ENCODE data around the gene SLC12A6.
"Not testable (repeated sequence)": the region's sequence is repeated elsewhere in the genome, so short reads cannot be mapped to it uniquely, and the experiment has no call there.

SLC12A6 gene

DNA sequence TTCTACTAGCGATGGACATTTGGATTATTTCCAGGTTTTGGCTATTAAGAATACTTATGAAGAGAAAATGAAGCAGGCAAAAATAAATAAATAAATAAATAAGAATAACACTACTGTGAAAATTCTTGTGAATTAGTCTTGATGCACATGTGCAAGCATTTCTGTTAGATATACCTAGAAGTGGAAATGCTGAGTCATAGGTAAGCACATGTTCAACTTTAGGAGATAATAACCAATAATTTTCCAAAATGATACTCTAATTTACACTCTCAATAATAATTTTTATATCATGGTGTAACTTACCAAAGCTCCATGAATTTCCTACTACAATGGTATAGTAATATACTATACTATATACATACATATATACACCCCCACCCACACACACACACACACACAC, 89.4 kb downstream of the SLC12A6 start:
- FAIRE-seq, result no peak

DNA sequence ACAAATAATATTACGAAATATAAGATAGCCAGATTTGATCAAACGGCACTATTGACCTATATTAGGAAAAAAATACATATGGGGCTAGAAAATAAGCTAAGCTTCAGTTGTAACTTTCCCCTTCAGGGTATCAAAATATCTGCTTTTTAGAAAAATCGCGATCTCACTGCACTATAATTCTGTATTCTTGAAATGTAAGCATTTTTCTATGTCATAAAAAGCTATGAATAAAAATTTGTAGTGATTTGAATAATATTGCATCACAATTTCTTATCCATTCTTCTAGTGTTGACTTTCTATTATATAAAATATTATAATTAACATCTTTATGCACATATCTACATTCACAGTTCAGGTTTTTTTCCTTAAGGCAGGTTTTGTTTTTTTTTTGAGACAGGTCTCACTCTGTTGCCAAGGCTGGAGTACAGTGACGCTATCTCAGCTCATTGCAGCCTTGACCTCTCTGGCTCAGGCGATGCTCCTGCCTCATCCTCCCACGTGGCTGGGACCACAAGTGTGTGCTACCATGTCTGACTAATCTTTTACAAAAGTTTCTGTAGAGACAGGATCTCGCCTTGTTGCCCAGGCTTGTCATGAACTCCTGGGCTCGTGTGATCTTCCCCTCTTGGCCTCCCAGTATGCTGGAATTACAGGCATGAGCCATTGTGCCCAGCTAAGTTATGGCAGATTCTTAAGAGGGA, 91.2 kb downstream of the SLC12A6 start:
- no peak for FAIRE-seq

DNA sequence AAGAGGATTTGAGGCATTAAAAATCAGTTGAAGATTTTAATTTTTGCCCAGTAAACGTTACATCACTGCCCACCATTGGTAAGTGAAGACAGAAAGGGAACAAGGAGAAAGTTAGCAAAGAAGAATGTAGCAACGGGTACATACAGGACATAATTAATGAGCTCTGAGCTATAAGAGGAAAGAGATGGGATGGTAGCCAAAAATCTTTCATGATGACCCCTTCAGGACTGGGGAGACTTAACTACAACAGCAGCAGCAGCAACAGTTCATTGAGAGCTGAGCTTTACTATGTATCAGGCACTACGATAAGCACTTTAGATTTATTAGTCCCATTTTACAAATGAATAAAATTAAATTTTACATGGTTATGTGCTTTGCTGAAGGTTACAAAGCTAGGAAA, 94.4 kb downstream of the SLC12A6 start:
- FAIRE-seq, result no peak

DNA sequence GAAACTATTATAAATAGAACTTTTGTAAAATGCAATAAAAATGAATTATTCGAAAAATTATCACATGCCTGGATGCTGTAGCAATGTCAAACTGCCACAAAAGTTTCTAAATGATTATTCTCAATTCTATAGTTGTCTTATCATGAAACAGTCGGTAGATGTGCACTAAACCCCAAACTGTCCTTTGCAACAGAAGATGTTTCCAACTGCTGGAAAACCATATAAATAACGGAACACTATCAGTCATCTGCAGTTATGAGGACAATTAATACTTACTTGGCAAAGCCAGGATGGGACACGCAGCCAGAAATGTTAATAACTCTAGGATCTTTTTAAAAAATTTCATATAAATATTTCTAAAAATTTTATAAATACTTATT, 95.3 kb downstream of the SLC12A6 start:
- no peak for FAIRE-seq

DNA sequence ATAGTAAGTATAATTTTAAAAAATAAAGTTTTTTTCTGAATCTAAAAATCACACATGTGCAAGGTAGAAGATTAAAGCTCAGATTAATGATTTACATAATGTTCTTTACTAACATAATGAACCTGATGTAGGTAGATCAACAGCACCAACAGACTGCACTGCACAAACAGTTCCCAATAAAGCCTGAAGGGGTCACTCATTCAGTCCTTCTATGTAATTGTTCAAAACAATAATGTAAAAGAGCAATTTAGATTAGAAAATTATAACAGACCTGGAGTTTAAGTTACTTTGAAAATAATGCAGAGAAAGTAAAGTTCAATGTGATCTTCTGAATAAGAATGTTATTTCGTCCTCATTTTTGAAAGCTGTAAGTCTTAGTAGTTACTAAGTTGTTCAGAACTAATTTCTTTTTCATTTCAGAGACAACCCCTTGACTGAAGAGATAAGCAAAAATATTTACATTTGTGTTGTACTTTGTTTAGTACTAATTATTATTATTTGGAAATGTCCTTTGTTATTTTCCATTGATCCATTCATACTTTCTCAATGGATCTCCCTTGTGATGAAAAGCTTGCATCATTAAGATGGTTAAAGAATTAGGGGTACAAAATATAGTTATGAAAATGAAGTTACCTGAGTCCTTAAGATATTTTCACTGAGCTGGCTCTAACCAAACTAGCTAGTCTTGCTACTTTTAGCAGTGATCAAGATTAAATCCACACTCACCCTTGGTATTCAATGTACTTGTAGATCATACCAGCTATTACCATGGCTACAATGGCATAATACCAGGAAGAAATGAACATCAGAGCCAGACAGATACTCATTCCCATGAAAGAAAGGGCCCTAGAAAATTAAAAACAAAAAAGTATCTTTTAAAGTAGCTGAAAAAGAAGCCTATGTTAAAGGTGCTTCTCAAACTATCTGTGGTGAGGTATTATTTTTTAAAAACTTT, 95.9 kb downstream of the SLC12A6 start:
- FAIRE-seq, result no peak

DNA sequence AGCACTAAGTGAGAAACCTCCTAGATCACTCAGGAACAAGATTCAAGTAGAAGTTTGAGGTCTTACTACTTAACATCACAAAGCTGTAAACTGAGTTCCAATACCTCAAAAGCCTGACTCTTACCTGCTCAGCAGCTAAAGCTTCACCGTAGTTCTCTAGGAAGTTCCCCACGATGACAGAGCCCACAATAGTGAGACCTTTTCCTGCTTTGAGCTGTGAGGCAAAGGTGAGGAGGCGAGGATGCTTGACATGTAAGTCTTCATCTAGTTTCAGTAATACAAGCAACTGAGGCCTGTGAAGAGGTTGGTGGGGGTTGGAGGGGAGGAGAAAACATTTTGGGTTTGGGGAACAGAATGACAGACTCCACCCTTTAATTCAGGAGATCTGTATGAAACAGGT, 97.0 kb downstream of the SLC12A6 start:
- FAIRE-seq, result no peak

DNA sequence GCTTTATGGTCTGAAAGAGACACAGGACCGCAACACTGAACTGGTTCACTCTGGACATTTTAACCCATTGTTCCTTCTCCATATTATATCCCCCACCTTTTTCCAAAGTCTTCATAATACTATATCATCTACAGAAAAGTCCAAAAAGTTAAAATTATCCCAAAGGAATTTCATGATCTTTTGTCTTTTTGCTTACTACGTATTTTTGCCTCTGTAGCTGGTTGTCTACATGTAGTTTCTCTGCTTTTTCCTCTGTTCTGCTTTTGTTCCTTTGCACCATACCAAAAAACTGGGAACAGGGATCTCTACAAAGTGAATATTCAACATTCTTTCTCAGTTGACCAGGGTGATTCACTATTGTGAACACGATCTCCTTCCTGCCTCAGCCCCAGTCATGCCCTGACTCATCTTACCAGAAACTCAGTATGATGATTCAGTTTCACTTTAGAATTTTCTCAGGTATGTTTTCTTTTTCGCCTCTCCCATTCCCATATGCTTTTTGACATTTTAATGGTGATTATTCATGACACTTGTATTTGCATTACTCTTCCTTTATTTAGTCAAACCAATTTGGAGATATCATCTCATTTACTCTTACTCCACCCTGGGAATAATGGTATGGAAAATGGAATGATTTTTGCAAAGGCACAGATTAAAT, 98.3 kb downstream of the SLC12A6 start:
- FAIRE-seq, result no peak

DNA sequence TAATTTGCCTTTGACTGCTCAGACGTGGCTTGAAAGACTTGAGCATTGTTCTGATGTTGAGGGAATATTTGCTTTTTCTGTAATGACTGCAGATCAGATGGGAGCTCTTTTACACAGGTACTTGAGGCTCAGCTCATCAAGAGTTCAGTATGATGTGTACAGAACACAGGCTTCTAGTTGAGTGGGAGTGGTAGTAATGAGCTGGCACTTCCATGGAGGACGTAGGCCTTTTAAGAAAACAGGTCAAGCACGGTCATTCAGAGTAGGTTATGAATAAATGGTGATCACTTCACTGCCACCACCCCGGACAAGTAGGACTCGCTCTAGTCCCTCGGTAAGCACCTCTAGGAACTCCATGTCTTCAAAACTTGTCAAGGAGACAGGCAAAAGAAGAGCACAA, 104.0 kb downstream of the SLC12A6 start:
- no peak for FAIRE-seq

DNA sequence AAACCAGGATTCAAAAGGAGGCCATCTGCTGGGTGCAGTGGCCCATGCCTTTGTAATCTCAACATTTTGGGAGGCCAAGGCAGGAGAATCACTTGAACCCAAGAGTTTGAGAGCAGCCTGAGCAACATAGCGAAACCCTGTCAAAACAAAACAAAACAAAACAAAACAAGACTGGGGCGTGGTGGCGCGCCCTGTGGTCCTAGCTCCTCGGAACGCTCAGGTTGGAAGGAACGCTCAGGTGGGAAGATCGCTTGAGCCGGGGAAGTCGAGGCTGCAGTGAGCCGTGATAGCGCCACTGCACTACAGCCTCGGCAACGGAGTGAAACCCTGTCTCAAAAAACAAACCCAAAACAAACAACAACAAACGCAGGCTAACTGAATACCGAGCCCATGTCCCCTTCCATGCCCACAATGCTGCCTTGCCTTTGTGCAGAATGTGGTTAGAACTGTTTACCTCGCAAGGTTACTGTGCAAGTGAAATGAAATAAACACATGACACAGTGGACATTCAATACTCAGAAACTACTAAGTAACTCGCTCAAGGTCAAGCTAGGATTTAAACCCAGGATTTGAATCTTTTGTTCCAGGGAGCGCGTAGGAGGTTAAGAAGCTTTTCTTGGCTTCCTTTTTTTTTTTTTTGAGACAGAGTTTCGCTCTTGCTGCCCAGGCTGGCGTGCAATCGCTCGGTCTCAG, 113.5 kb downstream of the SLC12A6 start:
- no peak for FAIRE-seq

DNA sequence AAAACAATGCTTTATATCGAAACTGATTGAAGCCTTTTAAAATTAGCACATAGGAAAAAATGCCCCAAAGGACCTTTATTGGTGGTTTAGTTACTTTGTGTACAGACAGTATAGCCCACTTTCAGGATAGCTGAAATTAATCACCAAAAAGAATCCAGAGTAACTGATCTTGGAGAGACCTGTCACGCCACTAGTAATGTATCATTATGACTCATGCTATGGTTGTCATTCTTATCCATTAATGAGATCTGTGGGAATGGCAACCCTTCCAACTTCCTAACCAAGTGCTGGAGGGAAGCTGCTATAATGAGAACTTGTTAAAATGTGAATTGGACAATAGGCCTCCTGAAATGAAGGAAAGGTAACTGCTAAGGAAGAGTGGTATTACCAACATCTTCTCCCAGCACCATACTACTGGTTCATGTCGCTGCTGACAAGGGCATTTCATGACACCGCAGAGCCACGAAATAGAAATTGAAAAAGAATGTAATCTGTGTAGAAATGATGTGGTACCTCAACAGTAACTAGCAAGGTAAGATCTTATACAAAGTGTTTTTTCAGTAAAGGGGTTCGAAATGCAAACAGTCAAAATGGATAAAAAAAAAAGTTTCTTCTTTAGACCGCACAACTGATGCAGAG, 119.9 kb downstream of the SLC12A6 start:
- no peak for FAIRE-seq

DNA sequence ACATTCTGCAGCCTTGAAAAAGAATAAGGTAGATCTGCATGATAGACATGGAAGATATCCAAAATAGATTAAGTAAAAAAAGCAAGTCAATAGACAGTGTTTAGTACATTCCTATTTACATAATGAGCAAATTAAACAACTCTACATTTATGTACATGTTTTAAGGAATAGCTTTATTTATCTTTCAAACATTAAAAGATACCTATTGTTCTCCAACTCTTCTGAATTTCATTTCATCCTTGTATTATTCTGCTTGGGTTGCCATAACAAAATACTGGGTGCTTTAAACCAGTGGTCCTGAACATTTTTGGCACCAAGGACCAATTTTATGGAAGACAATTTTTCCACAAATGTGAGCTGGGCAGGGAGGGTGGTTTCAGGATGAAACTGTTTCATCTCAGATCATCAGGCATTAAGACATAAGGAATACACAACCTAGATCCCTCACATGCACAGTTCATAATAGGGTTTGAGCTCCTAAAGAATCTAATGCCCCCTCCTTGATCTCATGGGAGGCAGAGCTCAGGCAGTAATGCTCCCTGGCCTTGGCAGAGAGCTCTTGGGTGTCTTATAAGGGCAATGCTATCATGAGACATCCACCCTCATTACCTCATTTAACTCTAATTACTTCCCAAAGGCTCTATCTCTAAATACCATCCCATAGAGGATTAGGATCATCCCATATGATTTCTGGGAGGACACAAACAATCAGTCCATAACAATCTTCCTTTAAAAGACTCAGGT, 120.9 kb downstream of the SLC12A6 start:
- no peak for FAIRE-seq

DNA sequence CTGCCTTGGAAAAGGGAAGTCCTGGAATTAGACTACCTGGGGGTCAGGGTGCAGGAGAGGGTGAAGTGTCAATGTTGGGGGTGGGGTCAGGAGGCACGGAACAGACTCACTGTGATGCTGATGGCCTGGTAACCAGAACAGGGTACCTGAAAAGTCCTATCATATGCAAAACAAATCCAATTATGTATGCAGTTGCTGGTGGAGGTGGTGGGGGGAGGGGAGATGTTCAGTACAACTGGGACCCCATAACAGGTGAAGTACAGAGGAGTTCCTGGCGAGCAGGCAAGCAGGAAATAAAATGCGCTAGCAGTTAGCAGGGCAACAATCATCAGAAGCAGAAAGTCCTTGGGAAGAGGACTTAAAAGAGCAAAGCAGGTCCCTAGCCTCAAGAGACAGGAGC, 123.4 kb downstream of the SLC12A6 start:
- FAIRE-seq, result no peak

DNA sequence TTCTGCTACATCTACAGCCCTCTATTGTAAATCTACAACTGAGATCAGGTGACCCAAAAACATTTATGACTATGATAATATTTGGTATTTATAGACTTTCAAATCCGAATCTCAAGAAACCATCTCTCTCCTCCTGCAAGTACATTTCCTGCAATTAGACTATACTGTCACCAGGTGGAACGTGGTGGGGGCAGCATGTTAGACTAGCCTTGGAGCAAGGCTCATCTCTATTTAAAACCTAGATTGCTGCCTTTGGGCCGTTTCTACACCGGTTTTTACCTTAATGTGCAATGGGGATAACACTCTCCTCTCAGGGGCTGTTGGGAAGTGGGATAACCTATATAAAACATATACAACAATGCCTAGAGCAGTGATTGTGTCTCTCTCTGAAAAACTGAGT, 123.9 kb downstream of the SLC12A6 start:
- no peak for FAIRE-seq

DNA sequence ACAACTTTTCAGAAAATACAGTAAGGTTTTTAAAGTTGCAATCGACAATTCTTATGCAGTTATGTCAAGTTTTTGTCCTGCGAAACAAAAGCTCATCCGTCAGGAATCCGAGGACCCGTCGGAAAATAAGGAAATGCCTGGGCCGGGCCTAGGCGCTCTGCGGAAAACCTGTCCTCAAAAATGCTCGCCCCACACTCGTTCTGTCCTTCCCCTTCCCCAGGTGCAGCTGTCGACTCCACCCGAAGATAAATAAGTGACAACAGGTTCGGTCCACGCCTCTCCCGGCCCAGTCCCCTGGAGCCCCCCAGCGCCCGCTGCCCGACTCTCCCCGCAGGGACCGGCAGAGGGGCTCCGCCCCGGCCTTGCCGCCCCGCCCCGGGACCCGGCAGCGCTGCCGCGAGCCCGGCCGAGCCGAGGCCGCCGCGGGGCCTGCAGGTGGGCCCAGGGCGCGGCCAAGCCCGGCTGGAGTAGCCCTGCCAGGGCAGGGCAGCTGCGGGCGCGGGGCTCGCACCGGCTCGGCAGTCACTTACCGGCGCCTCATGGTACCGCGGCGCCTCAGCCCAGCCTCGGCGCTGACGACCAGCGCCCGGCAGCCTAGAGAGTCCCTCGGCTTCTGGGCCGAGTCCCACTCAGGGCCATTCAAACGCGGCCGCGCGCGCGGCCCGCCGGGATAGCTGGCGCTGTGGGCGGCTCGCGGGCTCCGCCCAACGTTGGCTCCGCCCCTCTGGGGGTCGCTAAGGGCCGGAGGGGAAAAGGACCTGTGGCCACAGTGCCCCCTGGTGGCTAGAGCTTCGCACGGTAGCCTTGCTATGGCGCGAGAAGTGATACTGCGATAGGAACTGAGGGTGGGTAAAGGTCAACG, 127.9 kb downstream of the SLC12A6 start, which contains the start of gene KATNBL1:
Gene KATNBL1, minus strand, starts transcription at position 676 of the 862 bp plus-strand sequence. CDS start 46,420 bp downstream, outside the sequence.
- FAIRE-seq, result no peak

DNA sequence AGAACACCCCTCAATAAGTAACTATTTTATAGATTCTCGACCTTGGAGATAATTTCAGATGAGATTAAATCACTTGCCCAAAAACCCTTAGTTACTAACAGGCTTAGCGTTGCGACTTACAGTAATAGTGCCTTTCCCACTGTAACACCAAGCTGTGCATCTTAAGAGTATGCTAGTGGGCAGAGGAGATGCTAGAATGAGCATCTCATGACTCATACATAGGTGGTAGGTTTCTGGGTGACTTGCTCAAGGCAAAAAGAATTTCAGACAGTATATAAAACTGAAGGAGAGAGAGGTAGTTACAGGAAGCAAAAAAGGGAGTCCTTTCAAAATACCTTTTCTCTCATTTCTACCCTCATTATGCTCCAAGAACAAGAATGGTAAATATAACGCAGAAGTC, 131.6 kb downstream of the SLC12A6 start:
- no peak for FAIRE-seq

DNA sequence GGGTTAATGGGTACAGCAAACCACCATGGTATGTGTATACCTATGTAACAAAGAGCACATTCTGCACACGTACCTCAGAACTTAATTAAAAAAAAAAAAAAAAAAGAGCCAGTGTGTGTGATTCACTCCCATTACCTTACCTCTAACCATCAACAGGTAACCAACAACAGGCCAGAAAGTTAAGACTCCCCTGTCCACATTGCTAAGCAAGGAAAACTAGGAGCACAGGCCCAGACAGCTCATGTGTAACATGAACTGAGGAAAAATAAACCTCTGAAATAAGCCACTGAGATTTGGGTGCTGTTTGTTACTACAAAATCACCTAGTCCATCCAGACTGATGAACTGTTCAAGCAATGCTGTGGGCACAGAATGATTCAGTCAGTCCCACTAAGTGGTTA, 133.6 kb downstream of the SLC12A6 start:
- FAIRE-seq, result no peak

DNA sequence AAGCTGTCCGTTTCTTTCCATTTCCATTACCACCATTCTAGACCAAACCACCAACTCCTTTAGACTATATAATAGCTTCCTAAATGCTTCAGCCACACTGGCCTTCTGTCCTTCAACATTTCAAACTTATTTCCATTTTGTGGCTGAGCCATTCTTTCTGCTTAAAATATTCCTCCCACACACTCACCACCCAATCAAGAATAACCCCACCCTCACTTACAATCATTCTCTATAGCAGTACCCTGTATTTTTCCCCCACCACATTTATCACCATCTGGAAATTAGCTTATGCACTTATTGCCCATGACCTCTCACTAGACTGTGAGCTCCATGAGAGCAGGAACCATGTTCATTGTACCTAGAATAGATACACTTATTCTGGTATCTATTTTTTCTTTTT, 134.3 kb downstream of the SLC12A6 start:
- FAIRE-seq, result no peak

DNA sequence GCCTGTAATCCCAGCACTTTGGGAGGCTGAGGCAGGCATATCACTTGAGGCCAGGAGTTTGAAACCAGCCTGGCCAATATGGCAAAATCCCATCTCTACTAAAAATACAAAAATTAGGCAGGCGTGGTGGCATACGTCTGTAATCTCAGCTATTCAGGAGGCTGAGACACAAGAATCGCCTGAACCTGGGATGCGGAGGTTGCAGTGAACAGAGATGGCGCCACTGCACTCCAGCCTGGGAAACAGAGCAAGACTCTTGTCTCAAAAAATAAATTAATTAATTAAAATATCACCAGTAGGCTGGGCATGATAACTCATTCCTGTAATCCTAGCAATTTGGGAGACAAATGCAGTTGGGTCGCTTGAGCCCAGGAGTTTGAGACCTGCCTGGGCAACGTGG, 144.3 kb downstream of the SLC12A6 start:
- FAIRE-seq, result not testable (repeated sequence)

DNA sequence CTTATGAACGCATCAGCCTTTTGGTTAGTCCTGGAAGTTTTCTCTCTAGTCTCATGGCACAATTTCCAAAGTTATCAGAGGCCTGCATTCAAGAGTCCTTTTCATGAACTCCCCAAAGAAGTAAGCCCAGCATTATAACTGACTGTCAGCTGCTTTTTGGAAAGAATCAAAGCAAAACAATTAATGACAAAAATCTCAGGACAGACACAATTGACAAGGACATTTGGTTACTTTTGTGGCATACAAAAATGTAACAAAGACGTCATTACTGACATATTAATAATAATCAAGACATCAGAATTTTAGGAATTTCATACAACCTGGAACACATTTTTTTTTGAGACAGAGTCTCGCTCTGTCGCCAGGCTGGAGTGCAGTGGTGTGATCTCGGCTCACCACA, 148.9 kb downstream of the SLC12A6 start:
- FAIRE-seq, result no peak

DNA sequence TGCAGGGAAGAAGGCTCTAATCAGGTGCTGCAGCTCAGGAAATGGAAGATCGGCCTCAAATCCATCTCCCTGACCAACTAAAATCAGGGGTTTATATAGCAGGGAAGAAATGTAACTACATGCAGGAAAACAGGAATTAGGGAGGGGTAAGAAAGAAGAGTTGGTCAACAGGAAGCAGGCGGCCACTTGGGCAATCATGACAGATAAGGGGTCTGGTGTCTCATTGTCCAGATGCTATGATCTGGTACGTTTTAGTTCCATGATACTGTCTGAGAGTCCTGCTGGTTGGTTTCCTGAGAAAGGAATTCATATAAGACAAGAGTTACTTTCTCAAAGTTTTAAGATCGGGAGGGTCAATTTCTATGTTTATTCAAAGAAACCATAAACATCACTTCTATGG, 151.9 kb downstream of the SLC12A6 start:
- FAIRE-seq, result no peak

DNA sequence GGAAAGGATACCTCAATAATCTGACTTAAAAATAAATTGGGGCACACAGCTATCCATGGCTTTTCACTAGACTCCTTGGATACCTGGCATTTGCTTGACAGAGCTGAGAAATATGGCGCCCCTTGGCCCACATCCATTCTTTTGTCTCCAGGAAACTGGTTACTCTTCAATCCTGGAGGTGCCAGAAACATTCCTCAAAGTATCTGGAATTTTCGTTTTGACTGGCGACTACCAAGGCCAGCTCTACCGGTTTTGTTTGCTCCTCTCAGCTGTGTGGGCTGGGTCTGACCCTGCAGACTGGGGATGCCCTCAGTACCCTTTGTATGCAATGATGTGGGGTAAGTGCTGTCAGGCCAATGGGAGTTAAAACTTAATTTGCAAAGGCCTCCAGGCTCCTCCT, 154.6 kb downstream of the SLC12A6 start:
- FAIRE-seq, result no peak

Data from endometrium (tissue), 2 donors.